ENCODE data around the gene POLR2E. TPM values are rescaled to one million over a fixed set of nuclear protein-coding genes. Genes with fewer than 3 reads are reported as not detected.

Gene POLR2E
- total RNA-seq, 4 donors from 2014 or later: 87.6 to 264 (median 163) TPM

DNA sequence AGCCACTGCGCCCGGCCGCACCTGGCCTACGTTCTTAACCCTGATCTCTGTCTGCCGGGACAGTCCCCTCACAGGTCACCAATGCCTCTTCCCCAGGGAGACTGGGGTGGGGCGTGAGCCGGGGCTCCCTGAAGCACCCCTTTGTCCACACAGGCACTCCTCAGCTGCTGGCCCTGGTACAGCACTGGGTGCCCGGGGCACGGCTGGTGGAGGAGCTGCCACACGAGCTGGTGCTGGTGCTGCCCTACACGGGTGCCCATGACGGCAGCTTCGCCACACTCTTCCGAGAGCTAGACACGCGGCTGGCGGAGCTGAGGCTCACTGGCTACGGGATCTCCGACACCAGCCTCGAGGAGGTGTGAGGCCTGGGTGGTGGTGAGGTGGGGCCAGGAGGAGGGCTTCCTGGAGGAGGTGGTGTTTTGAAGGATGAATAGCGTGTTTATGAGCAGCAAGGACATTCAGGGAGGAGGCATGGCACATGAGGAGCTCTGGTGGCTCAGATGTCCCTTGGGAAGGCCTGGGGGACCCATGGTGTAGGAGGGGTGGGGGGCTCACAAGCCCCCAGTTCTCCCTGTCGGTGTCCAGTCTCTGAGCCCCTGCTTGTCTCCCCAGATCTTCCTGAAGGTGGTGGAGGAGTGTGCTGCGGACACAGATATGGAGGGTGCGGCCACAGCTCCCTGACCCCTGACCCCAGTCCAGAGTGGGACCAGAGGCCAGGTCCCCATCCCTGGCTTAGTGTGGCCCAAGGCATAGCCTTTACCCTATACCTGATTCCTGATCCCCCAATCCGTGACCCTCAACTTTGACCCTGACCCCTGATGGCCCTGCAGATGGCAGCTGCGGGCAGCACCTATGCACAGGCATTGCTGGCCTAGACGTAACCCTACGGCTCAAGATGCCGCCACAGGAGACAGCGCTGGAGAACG, 41.7 kb downstream of the POLR2E start:
- Histone ChIP-seq H3K4me1 (no peaks in the 10 kb centered on the region), H3K27ac (no peak overlapping the region), H3K4me3 (replicated peaks in 1 of 3) (no peak overlapping the region), H3K9me3 (no peaks in the 10 kb centered on the region), H3K27me3 (no peaks in the 10 kb centered on the region), H3K36me3 (no peaks in the 10 kb centered on the region)
- no peak for DNase-seq
- 93 to 94% methylated on average over 26 of the region's 31 CpGs for WGBS, 2 donors
- intact Hi-C loops (cut with DNase I): no loop called here
- TF ChIP-seq, protein P1, sequence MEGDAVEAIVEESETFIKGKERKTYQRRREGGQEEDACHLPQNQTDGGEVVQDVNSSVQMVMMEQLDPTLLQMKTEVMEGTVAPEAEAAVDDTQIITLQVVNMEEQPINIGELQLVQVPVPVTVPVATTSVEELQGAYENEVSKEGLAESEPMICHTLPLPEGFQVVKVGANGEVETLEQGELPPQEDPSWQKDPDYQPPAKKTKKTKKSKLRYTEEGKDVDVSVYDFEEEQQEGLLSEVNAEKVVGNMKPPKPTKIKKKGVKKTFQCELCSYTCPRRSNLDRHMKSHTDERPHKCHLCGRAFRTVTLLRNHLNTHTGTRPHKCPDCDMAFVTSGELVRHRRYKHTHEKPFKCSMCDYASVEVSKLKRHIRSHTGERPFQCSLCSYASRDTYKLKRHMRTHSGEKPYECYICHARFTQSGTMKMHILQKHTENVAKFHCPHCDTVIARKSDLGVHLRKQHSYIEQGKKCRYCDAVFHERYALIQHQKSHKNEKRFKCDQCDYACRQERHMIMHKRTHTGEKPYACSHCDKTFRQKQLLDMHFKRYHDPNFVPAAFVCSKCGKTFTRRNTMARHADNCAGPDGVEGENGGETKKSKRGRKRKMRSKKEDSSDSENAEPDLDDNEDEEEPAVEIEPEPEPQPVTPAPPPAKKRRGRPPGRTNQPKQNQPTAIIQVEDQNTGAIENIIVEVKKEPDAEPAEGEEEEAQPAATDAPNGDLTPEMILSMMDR (IDR thresholded peaks at IDR 0.05): no peak
- TF ChIP-seq POLR2A (IDR thresholded peaks at IDR 0.05): no peak

DNA sequence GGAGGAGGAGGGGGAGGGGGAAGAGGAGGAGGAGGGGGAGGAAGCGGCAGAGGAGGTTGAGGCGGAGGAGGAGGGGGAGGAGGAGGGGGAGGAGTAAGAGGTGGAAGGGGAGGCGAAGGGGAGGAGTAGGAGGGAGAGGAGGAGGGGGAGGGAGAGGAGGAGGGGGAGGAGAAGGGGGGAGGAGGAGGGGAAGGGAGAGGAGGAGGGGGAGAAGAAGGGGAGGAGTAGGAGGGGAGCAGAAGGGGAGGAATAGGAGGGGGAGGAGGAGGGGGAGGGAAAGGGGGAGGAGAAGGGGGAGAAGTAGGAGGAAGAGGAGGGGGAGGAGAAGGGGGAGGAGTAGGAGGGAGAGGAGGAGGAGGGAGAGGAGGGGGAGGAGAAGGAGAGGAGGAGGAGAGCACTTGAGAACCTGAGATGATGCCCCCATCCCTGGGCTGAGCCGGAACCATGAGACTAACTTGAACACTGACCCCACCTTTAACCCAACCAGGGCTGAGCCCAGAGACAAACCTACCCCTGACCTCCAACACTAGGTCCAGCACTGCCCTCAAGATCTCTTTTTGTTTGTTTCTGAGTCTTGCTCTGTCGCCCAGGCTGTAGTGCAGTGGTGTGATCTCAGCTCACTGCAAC, 42.7 kb downstream of the POLR2E start:
- no peaks in the 10 kb centered on the region for H3K4me1 ChIP-seq
- no peaks in the 10 kb centered on the region for H3K36me3 ChIP-seq
- no peaks in the 10 kb centered on the region for H3K27me3 ChIP-seq

DNA sequence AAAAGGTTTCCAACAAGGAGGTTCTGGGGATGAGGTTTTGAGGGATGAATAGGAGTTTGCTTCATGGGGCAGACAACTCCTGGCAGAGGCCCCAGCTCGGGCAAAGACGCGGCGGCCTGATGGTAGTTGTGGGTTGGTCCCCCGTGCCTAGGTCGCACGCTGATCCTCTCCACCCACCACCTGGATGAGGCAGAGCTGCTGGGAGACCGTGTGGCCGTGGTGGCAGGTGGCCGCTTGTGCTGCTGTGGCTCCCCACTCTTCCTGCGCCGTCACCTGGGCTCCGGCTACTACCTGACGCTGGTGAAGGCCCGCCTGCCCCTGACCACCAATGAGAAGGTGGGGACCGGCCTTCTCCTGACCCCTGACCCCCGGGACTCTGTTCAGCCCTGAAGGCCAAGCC, 43.4 kb downstream of the POLR2E start:
- no peaks in the 10 kb centered on the region for H3K27me3 ChIP-seq
- H3K9me3 ChIP-seq: no peaks in the 10 kb centered on the region
- intact Hi-C loops (cut with DNase I): no loop called here
- no peak overlapping the region for H3K4me3 ChIP-seq (replicated peaks in 1 of 3)
- 87 to 88% methylated on average over 9 to 14 of the region's 17 CpGs for WGBS, 2 donors
- H3K4me1 ChIP-seq: no peaks in the 10 kb centered on the region
- TF ChIP-seq, protein P1 (IDR thresholded peaks at IDR 0.05): no peak
- no peak for TF ChIP-seq POLR2A (IDR thresholded peaks at IDR 0.05)
- H3K27ac ChIP-seq: no peak overlapping the region
- DNase-seq: no peak
- no peaks in the 10 kb centered on the region for H3K36me3 ChIP-seq

More for the DNA sequence above, 42.7 kb downstream of the POLR2E start:
- H3K27ac ChIP-seq: no peak overlapping the region
- intact Hi-C loops (cut with DNase I): no loop called here
- H3K9me3 ChIP-seq: no peaks in the 10 kb centered on the region
- 81 to 91% methylated on average over 2 of the region's 5 CpGs for WGBS, 2 donors
- TF ChIP-seq, protein P1 (IDR thresholded peaks at IDR 0.05): no peak
- no peak for TF ChIP-seq POLR2A (IDR thresholded peaks at IDR 0.05)
- no peak overlapping the region for H3K4me3 ChIP-seq (replicated peaks in 1 of 3)
- no peak for DNase-seq

DNA sequence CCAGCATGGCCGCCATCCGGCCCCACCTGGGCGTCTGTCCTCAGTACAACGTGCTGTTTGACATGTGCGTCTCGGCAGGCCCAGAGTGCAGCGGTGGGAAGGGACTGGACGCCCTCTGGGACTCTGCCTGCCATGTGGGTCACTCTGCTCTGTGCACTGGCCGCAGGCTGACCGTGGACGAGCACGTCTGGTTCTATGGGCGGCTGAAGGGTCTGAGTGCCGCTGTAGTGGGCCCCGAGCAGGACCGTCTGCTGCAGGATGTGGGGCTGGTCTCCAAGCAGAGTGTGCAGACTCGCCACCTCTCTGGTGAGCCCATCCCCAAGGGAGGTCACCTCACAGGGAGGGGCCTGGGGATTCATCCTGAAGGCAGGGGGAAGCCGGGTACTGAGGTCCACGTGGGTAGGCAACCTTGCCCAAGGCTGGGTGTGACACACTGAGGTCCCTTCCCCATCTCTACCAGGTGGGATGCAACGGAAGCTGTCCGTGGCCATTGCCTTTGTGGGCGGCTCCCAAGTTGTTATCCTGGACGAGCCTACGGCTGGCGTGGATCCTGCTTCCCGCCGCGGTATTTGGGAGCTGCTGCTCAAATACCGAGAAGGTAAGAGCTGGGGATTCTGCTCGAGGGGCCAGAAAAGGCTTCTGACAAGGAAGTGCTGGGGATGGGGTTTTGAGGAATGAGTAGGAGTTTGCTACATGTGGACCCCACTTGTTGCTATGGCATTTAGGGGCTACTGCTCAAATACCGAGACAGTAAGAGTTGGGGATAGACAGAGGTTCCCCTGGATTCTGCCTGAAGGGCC, 44.0 kb downstream of the POLR2E start:
- H3K4me3 ChIP-seq (replicated peaks in 1 of 3): no peak overlapping the region
- no peak for TF ChIP-seq POLR2A (IDR thresholded peaks at IDR 0.05)
- TF ChIP-seq, protein P1 (IDR thresholded peaks at IDR 0.05): no peak
- no peak for DNase-seq
- intact Hi-C loops (cut with DNase I): no loop called here
- no peaks in the 10 kb centered on the region for H3K27me3 ChIP-seq
- H3K9me3 ChIP-seq: no peaks in the 10 kb centered on the region
- no peaks in the 10 kb centered on the region for H3K4me1 ChIP-seq
- WGBS, 2 donors: 94 to 96% methylated on average over 22 to 27 of the region's 31 CpGs
- no peaks in the 10 kb centered on the region for H3K36me3 ChIP-seq
- H3K27ac ChIP-seq: no peak overlapping the region
